Esophagus squamous epithelium (tissue), 4 donors: Measurements from ENCODE around the gene MRPS26.

Experiments
- CTCF ChIP-seq, 6 experiments: fragments of 450-650 bp in 4 of 6; fragments of 200-600 bp in 2 of 6; sonication (generic) in 2 of 6; IDR thresholded peaks; one replicate each; pipeline ENCODE4 v1.5.1; 2016 to 2019; ENCODE audit warnings: antibody characterized with exemption in 6 of 6, mild to moderate bottlenecking in 4 of 6, moderate library complexity in 4 of 6
- POLR2A ChIP-seq, 4 donors: fragments of 450-650 bp; IDR thresholded peaks; one replicate each; pipeline ENCODE4 v1.6.1; 2017; ENCODE audit warnings: antibody characterized with exemption in 4 of 4, mild to moderate bottlenecking in 4 of 4, moderate library complexity in 3 of 4

- TF ChIP-seq CTCF (IDR thresholded peaks at IDR 0.05): no peak
- TF ChIP-seq POLR2A (IDR thresholded peaks at IDR 0.05): no peak
These were observed 34.1 kb upstream of the MRPS26 start for GRCh38 chr20:3011752-3012151.
